T follicular helper cell (primary cell): ENCODE measurements around the gene ZIC2.
"Not testable (repeated sequence)": the region's sequence is repeated elsewhere in the genome, so short reads cannot be mapped to it uniquely, and the experiment has no call there.

Experiments
- DNase-seq: peaks from one replicate; pipeline ENCODE4 v3.0.0-alpha.2; 2020; ENCODE audit warnings: low read depth

ZIC2 gene

DNA sequence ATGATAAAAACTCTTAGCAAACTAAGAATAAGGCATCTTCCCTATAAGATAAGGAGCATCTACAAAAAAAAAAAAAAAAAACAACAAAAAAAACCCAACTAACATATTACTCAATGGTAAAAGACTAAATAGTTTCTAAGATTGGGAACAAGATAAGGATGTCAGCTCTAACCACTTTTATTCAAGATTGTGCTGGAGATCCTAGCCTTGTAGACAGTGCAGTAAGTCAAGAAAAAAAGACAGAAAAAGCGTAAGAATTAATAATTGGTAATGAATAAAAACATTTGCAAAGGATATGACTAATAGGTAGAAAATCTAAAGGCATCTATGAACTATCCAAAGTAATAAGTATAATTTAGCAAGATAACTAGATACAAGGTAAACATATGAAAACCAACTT lies 33.0 kb downstream of the ZIC2 start:
- no peak for DNase-seq

GRCh38 chr13:100019780-100020356 lies 38.3 kb downstream of the ZIC2 start:
- no peak for DNase-seq

- no peak for DNase-seq
These were observed 41.2 kb downstream of the ZIC2 start for GRCh38 chr13:100022798-100023197.

- DNase-seq, result no peak
These were observed 42.4 kb downstream of the ZIC2 start for GRCh38 chr13:100024023-100024422.

DNA sequence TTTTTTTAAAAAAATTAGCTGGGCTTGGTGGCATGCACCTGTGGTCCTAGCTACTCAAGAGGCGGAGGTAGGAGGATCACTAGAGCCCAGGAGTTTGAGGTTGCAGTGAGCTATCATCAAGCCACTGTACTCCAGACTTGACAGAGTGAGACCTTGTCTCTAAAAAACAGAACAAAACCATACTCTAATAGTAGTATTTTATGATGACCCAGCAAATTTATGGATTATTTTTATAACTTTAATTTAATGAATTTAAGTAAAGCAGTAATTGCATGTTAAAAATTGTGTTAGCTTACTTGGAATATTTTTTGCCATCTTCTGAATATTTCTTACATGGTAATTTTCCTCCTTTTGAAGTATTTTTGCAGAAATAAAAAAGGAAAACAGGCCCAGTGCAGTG lies 48.3 kb downstream of the ZIC2 start:
- no peak for DNase-seq

DNA sequence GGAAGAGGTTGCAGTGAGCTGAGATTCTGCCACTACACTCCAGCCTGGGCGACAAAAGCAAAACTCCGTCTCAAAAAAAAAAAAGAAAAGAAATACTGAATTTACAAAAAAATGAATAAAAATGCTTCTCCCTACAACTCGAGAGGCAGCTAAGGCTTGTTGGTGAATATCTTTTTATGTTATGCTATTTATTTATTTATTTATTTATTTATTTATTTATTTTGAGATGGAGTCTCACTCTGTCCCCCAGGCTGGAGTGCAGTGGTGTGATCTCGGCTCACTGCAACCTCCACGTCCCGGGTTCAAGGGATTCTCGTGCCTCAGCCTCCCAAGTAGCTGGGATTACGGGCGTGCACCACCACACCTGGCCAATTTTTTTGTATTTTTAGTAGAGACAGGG lies 51.1 kb downstream of the ZIC2 start:
- not testable (repeated sequence) for DNase-seq

- no peak for DNase-seq
These were observed 54.4 kb downstream of the ZIC2 start for GRCh38 chr13:100035936-100036335.
